HCT116 (cell line): Measurements from ENCODE around the gene TSPAN33. TPM values are rescaled to one million over a fixed set of nuclear protein-coding genes. Genes with fewer than 3 reads are reported as not detected.

ENCODE experiments used
- ATAC-seq: fragments of 200-7000 bp; cut with Tn5 transposase; 2 replicates; pipeline ENCODE4 v1.9.1; 2020; ENCODE audit warnings: mild to moderate bottlenecking, moderate library complexity
- BruUV-seq: library from RNA; stranded (reverse); fragments of 400-500 nt; replicated peaks from 2 replicates; lab custom pipeline; 2021; lab: Mats Ljungman, UMichigan
- CTCF ChIA-PET: fragments of 300-600 bp; sonication (Branson Sonifier 250); formaldehyde crosslinking; loops from one replicate; lab custom pipeline; 2021; ENCODE audit warnings: antibody characterized with exemption; lab: Charles Lee
- POLR2A ChIA-PET: fragments of 300-600, 350-600 bp; sonication (Branson Sonifier 250); formaldehyde crosslinking; loops from one replicate; lab custom pipeline; 2021; ENCODE audit warnings: antibody characterized with exemption; lab: Charles Lee
- RAD21 ChIA-PET, 2 experiments: fragments of 300-600 bp; sonication (Branson Sonifier 250); formaldehyde crosslinking; loops; one replicate each; lab custom pipeline; 2023; ENCODE audit warnings: low total read pairs in 2 of 2; ENCODE audit not compliant: uncharacterized antibody in 2 of 2, unreplicated experiment in 2 of 2, low non-redundant PET in 1 of 2; lab: Charles Lee
- DNase-seq: peaks from one replicate; pipeline ENCODE4 v3.0.0-alpha.2; 2010; ENCODE audit warnings: low read depth, low spot score
- H2AFZ ChIP-seq: fragments of 200-600 bp; shearing (Covaris generic), sonication (generic); 2 replicates; pipeline ENCODE4 v1.6.1; 2017; ENCODE audit warnings: low read depth, mixed run types, mixed read lengths, antibody characterized with exemption, low read length; ENCODE audit not compliant: poor library complexity, severe bottlenecking
- H3K27ac ChIP-seq: 2 replicates; pipeline ENCODE4 v1.5.1; 2012; ENCODE audit warnings: low read depth, low read length
- H3K27me3 ChIP-seq: fragments of 200-600 bp; sonication (generic); 2 replicates; pipeline ENCODE4 v1.6.1; 2016; ENCODE audit warnings: mixed run types, low read length, mixed read lengths; ENCODE audit not compliant: insufficient read depth
- H3K36me3 ChIP-seq, 2 experiments: fragments of 200-500 bp in 1 of 2; fragments of 200-600 bp in 1 of 2; sonication (Bioruptor generic) in 1 of 2; sonication (generic) in 1 of 2; 2 replicates each; pipeline versions ENCODE4 v1.5.1 to v1.6.1; 2014 to 2016; ENCODE audit warnings: low read length in 2 of 2, inconsistent platforms in 1 of 2, mixed read lengths in 1 of 2, mixed run types in 1 of 2; ENCODE audit not compliant: insufficient read depth in 2 of 2, control insufficient read depth in 1 of 2
- H3K4me1 ChIP-seq, 2 experiments: fragments of 200-600 bp in 1 of 2; sonication (generic) in 1 of 2; 2 replicates each; pipeline versions ENCODE4 v1.5.1 to v1.6.1; 2012 to 2017; ENCODE audit warnings: low read length in 2 of 2, inconsistent platforms in 1 of 2, mild to moderate bottlenecking in 1 of 2, mixed read lengths in 1 of 2, mixed run types in 1 of 2, moderate library complexity in 1 of 2; ENCODE audit not compliant: insufficient read depth in 2 of 2, control insufficient read depth in 1 of 2
- H3K4me2 ChIP-seq: fragments of 200-600 bp; sonication (generic); 2 replicates; pipeline ENCODE4 v1.6.1; 2017; ENCODE audit warnings: mixed run types, low read length, mixed read lengths
- H3K4me3 ChIP-seq, 2 experiments: fragments of 200-600 bp in 1 of 2; sonication (generic) in 1 of 2; replicated peaks in 1 of 2; 2 replicates each; pipeline ENCODE4 v1.5.1; 2011 to 2016; ENCODE audit warnings: low read length in 2 of 2, control low read depth in 1 of 2, low read depth in 1 of 2, mild to moderate bottlenecking in 1 of 2, mixed read lengths in 1 of 2, mixed run types in 1 of 2
- H3K79me2 ChIP-seq: fragments of 200-600 bp; sonication (generic); 2 replicates; pipeline ENCODE4 v1.6.1; 2017; ENCODE audit warnings: mild to moderate bottlenecking, mixed run types, low read length, moderate library complexity, mixed read lengths; ENCODE audit not compliant: insufficient read depth
- H3K9ac ChIP-seq: fragments of 200-600 bp; sonication (generic); 2 replicates; pipeline ENCODE4 v1.6.1; 2016; ENCODE audit warnings: low read length, mixed read lengths
- H3K9me2 ChIP-seq: fragments of 200-600 bp; sonication (generic), shearing (Covaris generic); 2 replicates; pipeline ENCODE4 v1.6.1; 2017; ENCODE audit warnings: mixed run types, mild to moderate bottlenecking, moderate library complexity; ENCODE audit not compliant: insufficient read depth
- H3K9me3 ChIP-seq, 2 experiments: fragments of 200-500 bp in 1 of 2; fragments of 200-600 bp in 1 of 2; sonication (Bioruptor generic) in 1 of 2; sonication (generic) in 1 of 2; 2 replicates each; pipeline ENCODE4 v1.6.1; 2014 to 2017; ENCODE audit warnings: low read length in 2 of 2, mixed read lengths in 2 of 2, inconsistent platforms in 1 of 2, low read depth in 1 of 2, mild to moderate bottlenecking in 1 of 2, mixed run types in 1 of 2, moderate library complexity in 1 of 2; ENCODE audit not compliant: control insufficient read depth in 1 of 2, insufficient read depth in 1 of 2
- H4K20me1 ChIP-seq: fragments of 200-600 bp; sonication (generic), shearing (Covaris generic); 2 replicates; pipeline ENCODE4 v1.6.1; 2017; ENCODE audit warnings: mixed run types, mild to moderate bottlenecking, moderate library complexity; ENCODE audit not compliant: insufficient read depth
- ATF3 ChIP-seq: IDR thresholded peaks from 2 replicates; pipeline ENCODE4 v1.6.1; 2012
- CEBPB ChIP-seq: IDR thresholded peaks from 2 replicates; pipeline ENCODE4 v1.6.1; 2012; ENCODE audit warnings: low read depth
- CTCF ChIP-seq, 3 experiments: fragments of 200-600 bp in 1 of 3; sonication (generic) in 1 of 3; IDR thresholded peaks in 2 of 3; conservative IDR thresholded peaks in 1 of 3; 2 replicates each; pipeline ENCODE4 v1.5.1; 2012 to 2017; ENCODE audit warnings: low read depth in 2 of 3, low read length in 2 of 3, antibody characterized with exemption in 1 of 3, borderline replicate concordance in 1 of 3, control low read depth in 1 of 3, mild to moderate bottlenecking in 1 of 3, mixed read lengths in 1 of 3, mixed run types in 1 of 3, moderate library complexity in 1 of 3; ENCODE audit not compliant: insufficient read depth in 1 of 3
- EGR1 ChIP-seq: IDR thresholded peaks from 2 replicates; pipeline ENCODE4 v1.6.1; 2012; ENCODE audit warnings: low read depth
- ELF1 ChIP-seq: IDR thresholded peaks from 2 replicates; pipeline ENCODE4 v1.6.1; 2012; ENCODE audit warnings: low read depth, borderline replicate concordance
- EZH2 ChIP-seq: fragments of 200-600 bp; sonication (generic); IDR thresholded peaks from 2 replicates; pipeline ENCODE4 v1.6.1; 2017; ENCODE audit warnings: antibody characterized with exemption, mixed run types
- EZH2phosphoT487 ChIP-seq: fragments of 200-600 bp; IDR thresholded peaks from 2 replicates; pipeline ENCODE4 v1.6.1; 2018; ENCODE audit warnings: antibody characterized with exemption, borderline replicate concordance
- FOSL1 ChIP-seq: IDR thresholded peaks from 2 replicates; pipeline ENCODE4 v1.6.1; 2012; ENCODE audit warnings: low read depth
- JUND ChIP-seq: IDR thresholded peaks from 2 replicates; pipeline ENCODE4 v1.6.1; 2012
- POLR2A ChIP-seq: IDR thresholded peaks from 2 replicates; pipeline ENCODE4 v1.7.0; 2011; ENCODE audit warnings: borderline replicate concordance; ENCODE audit not compliant: insufficient read depth, insufficient read length; ENCODE audit errors: extremely low read depth
- POLR2AphosphoS5 ChIP-seq: IDR thresholded peaks from 2 replicates; pipeline ENCODE4 v1.6.1; 2011; ENCODE audit warnings: mild to moderate bottlenecking, low read depth, low read length, moderate library complexity
- RAD21 ChIP-seq: IDR thresholded peaks from 2 replicates; pipeline ENCODE4 v1.6.1; 2012; ENCODE audit warnings: low read depth, mild to moderate bottlenecking
- SRF ChIP-seq: IDR thresholded peaks from 2 replicates; pipeline ENCODE4 v1.6.1; 2012; ENCODE audit warnings: low read depth
- YY1 ChIP-seq: IDR thresholded peaks from 2 replicates; pipeline ENCODE4 v1.6.1; 2011; ENCODE audit warnings: low read length, low read depth, moderate library complexity, mild to moderate bottlenecking; ENCODE audit not compliant: insufficient replicate concordance; ENCODE audit errors: extremely low read depth
- ZFX ChIP-seq: fragments of 450-650 bp; IDR thresholded peaks from 2 replicates; pipeline ENCODE4 v1.6.1; 2017
- ZNF274 ChIP-seq: fragments of 200-500 bp; sonication (Bioruptor generic); IDR thresholded peaks from 2 replicates; pipeline ENCODE4 v1.6.1; 2014; ENCODE audit warnings: mild to moderate bottlenecking, low read depth, low read length, inconsistent platforms
- intact Hi-C: fragments of 100-400 bp; cut with micrococcal nuclease; formaldehyde crosslinking; loops from 2 replicates; pipeline ENCODE4 v1.10.0; 2022
- total RNA-seq: library from RNA; stranded (reverse); gene quantifications from one replicate; pipeline ENCODE4 v1.2.1, GENCODE V29; 2021; ENCODE audit not compliant: unreplicated experiment

Gene TSPAN33
- total RNA-seq, 1 experiment from 2014 or later, result 22.2 TPM

GRCh38 chr7:129159539-129159938 is 15.0 kb downstream of the TSPAN33 start:
- H4K20me1 ChIP-seq, result no peaks in the 10 kb centered on the region
- CTCF ChIA-PET, result no interaction called here
- H3K79me2 ChIP-seq, result no peaks in the 10 kb centered on the region
- ATAC-seq (no peak), DNase-seq (no peak)
- H3K27ac ChIP-seq, result no peak overlapping the region
- H3K36me3 ChIP-seq, result no peaks in the 10 kb centered on the region
- H2AFZ ChIP-seq, result no peak overlapping the region
- no peaks in the 10 kb centered on the region for H3K4me1 ChIP-seq
- no peak overlapping the region for H3K9ac ChIP-seq
- no peak overlapping the region for H3K4me3 ChIP-seq
- no peak for TF ChIP-seq SRF
- TF ChIP-seq JUND, result no peak
- TF ChIP-seq ELF1, result no peak
- no peak for TF ChIP-seq ATF3
- no peak for TF ChIP-seq EGR1
- TF ChIP-seq EZH2phosphoT487, result no peak
- TF ChIP-seq EZH2, result no peak
- H3K4me2 ChIP-seq, result no peak overlapping the region
- POLR2A ChIA-PET, result no interaction called here
- no peaks in the 10 kb centered on the region for H3K9me3 ChIP-seq
- intact Hi-C loops, result no loop called here
- RAD21 ChIA-PET, result no interaction called here
- no TSS peak for BruUV-seq
- H3K9me2 ChIP-seq, result 0 out of 2 replicates have a peak, but pooled peaks cover 3% of the 10 kb centered on the region
- no peaks in the 10 kb centered on the region for H3K27me3 ChIP-seq

GRCh38 chr7:129160161-129160905 is 15.8 kb downstream of the TSPAN33 start:
- Histone ChIP-seq H3K4me3 (no peak overlapping the region), H3K79me2 (no peaks in the 10 kb centered on the region), H3K9ac (no peak overlapping the region), H3K36me3 (peaks cover 0 to 2% of the 10 kb centered on the region in 2 experiments; a peak in 1 of 4 replicates), H3K9me3 (no peaks in the 10 kb centered on the region), H3K27me3 (no peaks in the 10 kb centered on the region), H3K4me1 (no peaks in the 10 kb centered on the region), H3K9me2 (0 out of 2 replicates have a peak, but pooled peaks cover 3% of the 10 kb centered on the region), H3K27ac (no peak overlapping the region), H2AFZ (no peak overlapping the region), H4K20me1 (no peaks in the 10 kb centered on the region), H3K4me2 (no peak overlapping the region)
- CTCF ChIA-PET, result no interaction called here
- BruUV-seq, result no TSS peak
- ATAC-seq (no peak), DNase-seq (no peak)
- POLR2A ChIA-PET, result no interaction called here
- RAD21 ChIA-PET, result no interaction called here
- intact Hi-C loops, result no loop called here
- no peak for TF ChIP-seq ZNF274
- no peak for TF ChIP-seq EZH2
- TF ChIP-seq FOSL1, result no peak
- no peak for TF ChIP-seq ELF1
- TF ChIP-seq CEBPB, result no peak
- TF ChIP-seq CTCF (IDR thresholded peaks at IDR 0.05 in 2 of 3, conservative IDR thresholded peaks at IDR 0.05 in 1 of 3; ENCODE audit: borderline replicate concordance in 1 of 3, insufficient read depth in 1 of 3, low read depth in 2 of 3, low read length in 2 of 3), result no peak
- TF ChIP-seq ATF3, result no peak
- TF ChIP-seq RAD21, result no peak
- TF ChIP-seq POLR2A, result no peak
- TF ChIP-seq POLR2AphosphoS5, result no peak
- no peak for TF ChIP-seq SRF
- no peak for TF ChIP-seq YY1
- no peak for TF ChIP-seq EZH2phosphoT487
- TF ChIP-seq ZFX, result no peak
